Astrocyte (in vitro differentiated cells and primary cell): Measurements from ENCODE around the gene PTBP2.

Experiments used
- EZH2 ChIP-seq: IDR thresholded peaks from 2 replicates; pipeline ENCODE4 v1.6.1; 2012; ENCODE audit warnings: mild to moderate bottlenecking, low read length, inconsistent platforms; ENCODE audit not compliant: insufficient read depth
- TF ChIP-seq, protein P1 (sequence below): IDR thresholded peaks from 2 replicates; pipeline ENCODE4 v1.5.1; 2011; ENCODE audit warnings: low read depth, mild to moderate bottlenecking, inconsistent platforms, low read length, moderate library complexity; ENCODE audit not compliant: insufficient read depth

- TF ChIP-seq, protein P1, sequence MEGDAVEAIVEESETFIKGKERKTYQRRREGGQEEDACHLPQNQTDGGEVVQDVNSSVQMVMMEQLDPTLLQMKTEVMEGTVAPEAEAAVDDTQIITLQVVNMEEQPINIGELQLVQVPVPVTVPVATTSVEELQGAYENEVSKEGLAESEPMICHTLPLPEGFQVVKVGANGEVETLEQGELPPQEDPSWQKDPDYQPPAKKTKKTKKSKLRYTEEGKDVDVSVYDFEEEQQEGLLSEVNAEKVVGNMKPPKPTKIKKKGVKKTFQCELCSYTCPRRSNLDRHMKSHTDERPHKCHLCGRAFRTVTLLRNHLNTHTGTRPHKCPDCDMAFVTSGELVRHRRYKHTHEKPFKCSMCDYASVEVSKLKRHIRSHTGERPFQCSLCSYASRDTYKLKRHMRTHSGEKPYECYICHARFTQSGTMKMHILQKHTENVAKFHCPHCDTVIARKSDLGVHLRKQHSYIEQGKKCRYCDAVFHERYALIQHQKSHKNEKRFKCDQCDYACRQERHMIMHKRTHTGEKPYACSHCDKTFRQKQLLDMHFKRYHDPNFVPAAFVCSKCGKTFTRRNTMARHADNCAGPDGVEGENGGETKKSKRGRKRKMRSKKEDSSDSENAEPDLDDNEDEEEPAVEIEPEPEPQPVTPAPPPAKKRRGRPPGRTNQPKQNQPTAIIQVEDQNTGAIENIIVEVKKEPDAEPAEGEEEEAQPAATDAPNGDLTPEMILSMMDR, result no peak
- TF ChIP-seq EZH2, result no peak
Measured at GRCh38 chr1:96714881-96715280, 6.7 kb upstream of the PTBP2 start.
